ENCODE measurements around the gene RYK. TPM values are rescaled to one million over a fixed set of nuclear protein-coding genes. Genes with fewer than 3 reads are reported as not detected.

Gene RYK
- total RNA-seq, 1 experiment from 2014 or later = 60.6 TPM

DNA sequence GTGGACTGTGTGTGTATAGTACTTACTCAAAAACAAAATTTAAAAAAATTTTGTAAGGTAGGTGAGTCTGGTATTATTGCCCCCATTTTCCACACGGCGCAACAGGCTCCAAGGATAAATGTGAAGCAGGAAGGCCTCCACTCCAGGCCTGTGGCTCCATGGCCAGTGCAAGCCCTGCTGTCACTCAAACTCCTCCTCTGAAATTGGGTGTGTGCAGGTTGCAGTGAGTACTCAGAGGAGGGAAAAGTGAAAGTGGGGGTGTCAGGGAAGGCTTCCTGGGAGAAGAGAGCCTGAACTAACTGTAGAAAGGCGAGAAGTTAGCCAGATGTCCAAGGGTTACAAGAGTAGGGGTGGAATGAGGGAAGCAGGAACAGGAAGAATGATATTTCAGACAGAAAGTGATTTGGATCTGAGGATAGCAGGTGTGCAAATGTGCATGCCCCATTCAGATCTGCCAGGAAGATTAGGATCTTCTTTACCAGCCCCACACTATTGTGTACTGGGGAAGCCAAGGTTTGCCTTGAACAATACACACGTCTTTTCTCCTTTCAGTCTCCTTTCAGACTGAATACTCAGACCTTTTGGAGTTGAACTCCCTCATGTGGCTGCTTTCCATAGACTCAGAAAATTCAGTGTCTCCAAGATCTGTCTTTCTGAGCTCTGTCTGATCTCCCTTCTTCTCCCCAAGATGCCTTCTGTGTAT lies 48.7 kb upstream of the RYK start:
- no peak overlapping the region for H4K8ac ChIP-seq (replicated peaks; ENCODE audit: insufficient read length, low read depth, low read length)
- H4K91ac ChIP-seq (ENCODE audit: insufficient read length, low read depth, low read length) = no peak overlapping the region
- H3K9me3 Mint-ChIP-seq = peaks cover 0 to 6% of the 10 kb centered on the region in 2 experiments; a peak in 2 of 5 replicates
- H3K4me3 Mint-ChIP-seq = no peak overlapping the region
- H2BK120ac ChIP-seq (ENCODE audit: low read depth, low read length, poor library complexity, severe bottlenecking) = no peak overlapping the region
- H3K14ac ChIP-seq (ENCODE audit: insufficient read depth, low read length) = no peak overlapping the region
- no peak overlapping the region for H3K9ac ChIP-seq (ENCODE audit: extremely low read depth, insufficient read length, low read length)
- no peak overlapping the region for H3K27ac ChIP-seq (ENCODE audit: insufficient read length, low read depth, low read length)
- no peak overlapping the region for H3K4ac ChIP-seq (ENCODE audit: low read depth, low read length)
- H3K23ac ChIP-seq (ENCODE audit: insufficient read length, low read depth, low read length) = no peak overlapping the region
- no CpG with 5 or more reads among the region's 4 CpGs for WGBS (ENCODE audit: extremely low coverage, insufficient read length, low lambda C conversion rate)
- no peaks in the 10 kb centered on the region; a peak in 1 of 7 replicates for H3K36me3 Mint-ChIP-seq (ENCODE audit: insufficient read depth in 1 of 3, low read depth in 3 of 3)
- no peak overlapping the region for H2AFZ ChIP-seq (ENCODE audit: low read length)
- H3K27ac Mint-ChIP-seq = no peak overlapping the region
- no peak overlapping the region for H2BK12ac ChIP-seq (ENCODE audit: insufficient read length, low read depth, low read length)
- no peaks in the 10 kb centered on the region for H3K9me3 ChIP-seq (ENCODE audit: control insufficient read depth, low read depth, low read length)
- no peak overlapping the region for H3T11ph ChIP-seq (ENCODE audit: low read length)
- H3K27me3 ChIP-seq (ENCODE audit: insufficient read depth, low read length) = no peaks in the 10 kb centered on the region
- H3K4me1 Mint-ChIP-seq = peaks cover 3 to 6% of the 10 kb centered on the region in 2 experiments; a peak in 2 of 4 replicates
- no peak overlapping the region for H2BK20ac ChIP-seq (ENCODE audit: low read depth, low read length, poor library complexity, severe bottlenecking)
- no peak overlapping the region for H3K4me2 ChIP-seq (ENCODE audit: insufficient read depth, insufficient read length, low read length)
- H3K27me3 Mint-ChIP-seq (ENCODE audit: low read depth) = no peaks in the 10 kb centered on the region
- no peak overlapping the region for H3K56ac ChIP-seq (ENCODE audit: insufficient read length, low read depth, low read length)
- H2BK15ac ChIP-seq (ENCODE audit: low read depth, low read length) = no peak overlapping the region
- H4K20me1 ChIP-seq (ENCODE audit: control insufficient read depth, insufficient read depth, insufficient read length) = no peaks in the 10 kb centered on the region
- H4K5ac ChIP-seq (ENCODE audit: insufficient read length, low read depth, low read length) = no peak overlapping the region
- no peaks in the 10 kb centered on the region for H3K4me1 ChIP-seq (ENCODE audit: insufficient read depth, low read length)
- H3K18ac ChIP-seq (ENCODE audit: insufficient read length, low read depth, low read length) = no peak overlapping the region
- TF ChIP-seq, protein P1, sequence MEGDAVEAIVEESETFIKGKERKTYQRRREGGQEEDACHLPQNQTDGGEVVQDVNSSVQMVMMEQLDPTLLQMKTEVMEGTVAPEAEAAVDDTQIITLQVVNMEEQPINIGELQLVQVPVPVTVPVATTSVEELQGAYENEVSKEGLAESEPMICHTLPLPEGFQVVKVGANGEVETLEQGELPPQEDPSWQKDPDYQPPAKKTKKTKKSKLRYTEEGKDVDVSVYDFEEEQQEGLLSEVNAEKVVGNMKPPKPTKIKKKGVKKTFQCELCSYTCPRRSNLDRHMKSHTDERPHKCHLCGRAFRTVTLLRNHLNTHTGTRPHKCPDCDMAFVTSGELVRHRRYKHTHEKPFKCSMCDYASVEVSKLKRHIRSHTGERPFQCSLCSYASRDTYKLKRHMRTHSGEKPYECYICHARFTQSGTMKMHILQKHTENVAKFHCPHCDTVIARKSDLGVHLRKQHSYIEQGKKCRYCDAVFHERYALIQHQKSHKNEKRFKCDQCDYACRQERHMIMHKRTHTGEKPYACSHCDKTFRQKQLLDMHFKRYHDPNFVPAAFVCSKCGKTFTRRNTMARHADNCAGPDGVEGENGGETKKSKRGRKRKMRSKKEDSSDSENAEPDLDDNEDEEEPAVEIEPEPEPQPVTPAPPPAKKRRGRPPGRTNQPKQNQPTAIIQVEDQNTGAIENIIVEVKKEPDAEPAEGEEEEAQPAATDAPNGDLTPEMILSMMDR (conservative IDR thresholded peaks at IDR 0.05) = peak; percentile 53; the same call in 2 of the 3 replicates
- no peaks in the 10 kb centered on the region for H3K79me1 ChIP-seq (ENCODE audit: insufficient read depth, low read depth, low read length, poor library complexity, severe bottlenecking)
- H2AK5ac ChIP-seq (ENCODE audit: insufficient read length, low read length) = no peak overlapping the region
- DNase-seq = no peak
- H3K23me2 ChIP-seq (ENCODE audit: insufficient read length, low read depth, low read length, poor library complexity, severe bottlenecking) = no peaks in the 10 kb centered on the region
- no peak overlapping the region for H2BK5ac ChIP-seq (ENCODE audit: insufficient read length, low read length)
- no peaks in the 10 kb centered on the region for H3K79me2 ChIP-seq (ENCODE audit: insufficient read depth, low read length)
